Progenitor cell of endocrine pancreas (in vitro differentiated cells): ENCODE data around the gene PTTG1IP. TPM values are rescaled to one million over a fixed set of nuclear protein-coding genes. Genes with fewer than 3 reads are reported as not detected.

ENCODE experiments used
- DNase-seq: peaks from one replicate; pipeline ENCODE4 v3.0.0; 2021; ENCODE audit warnings: low spot score; ENCODE audit not compliant: unreplicated experiment
- H3K27ac Mint-ChIP-seq: 2 replicates; pipeline ENCODE4 v1.8.0; 2021; ENCODE audit warnings: mild to moderate bottlenecking, moderate library complexity, mixed read lengths
- H3K27me3 Mint-ChIP-seq: 2 replicates; pipeline ENCODE4 v1.8.0; 2021; ENCODE audit warnings: mixed read lengths
- H3K36me3 Mint-ChIP-seq: 2 replicates; pipeline ENCODE4 v1.8.0; 2022; ENCODE audit warnings: mixed read lengths; ENCODE audit not compliant: insufficient read depth
- H3K4me1 Mint-ChIP-seq: 2 replicates; pipeline ENCODE4 v1.8.0; 2021; ENCODE audit warnings: low read depth, mixed read lengths
- H3K4me3 Mint-ChIP-seq: 2 replicates; pipeline ENCODE4 v1.8.0; 2021; ENCODE audit warnings: low read depth, mild to moderate bottlenecking, moderate library complexity, mixed read lengths
- H3K9me3 Mint-ChIP-seq: 2 replicates; pipeline ENCODE4 v1.8.0; 2021; ENCODE audit warnings: low read depth, mixed read lengths
- total RNA-seq: library from RNA; stranded (reverse); gene quantifications from 2 replicates; pipeline ENCODE4 v1.2.1, GENCODE V29; 2021
- TF ChIP-seq, protein P1 (sequence below): fragments of 200-600 bp; sonication (generic); IDR thresholded peaks from one replicate; pipeline ENCODE4 v1.5.0; 2021; ENCODE audit warnings: antibody characterized with exemption, mild to moderate bottlenecking; ENCODE audit not compliant: unreplicated experiment

PTTG1IP gene
- total RNA-seq, 1 donor from 2014 or later, result 221 TPM

DNA sequence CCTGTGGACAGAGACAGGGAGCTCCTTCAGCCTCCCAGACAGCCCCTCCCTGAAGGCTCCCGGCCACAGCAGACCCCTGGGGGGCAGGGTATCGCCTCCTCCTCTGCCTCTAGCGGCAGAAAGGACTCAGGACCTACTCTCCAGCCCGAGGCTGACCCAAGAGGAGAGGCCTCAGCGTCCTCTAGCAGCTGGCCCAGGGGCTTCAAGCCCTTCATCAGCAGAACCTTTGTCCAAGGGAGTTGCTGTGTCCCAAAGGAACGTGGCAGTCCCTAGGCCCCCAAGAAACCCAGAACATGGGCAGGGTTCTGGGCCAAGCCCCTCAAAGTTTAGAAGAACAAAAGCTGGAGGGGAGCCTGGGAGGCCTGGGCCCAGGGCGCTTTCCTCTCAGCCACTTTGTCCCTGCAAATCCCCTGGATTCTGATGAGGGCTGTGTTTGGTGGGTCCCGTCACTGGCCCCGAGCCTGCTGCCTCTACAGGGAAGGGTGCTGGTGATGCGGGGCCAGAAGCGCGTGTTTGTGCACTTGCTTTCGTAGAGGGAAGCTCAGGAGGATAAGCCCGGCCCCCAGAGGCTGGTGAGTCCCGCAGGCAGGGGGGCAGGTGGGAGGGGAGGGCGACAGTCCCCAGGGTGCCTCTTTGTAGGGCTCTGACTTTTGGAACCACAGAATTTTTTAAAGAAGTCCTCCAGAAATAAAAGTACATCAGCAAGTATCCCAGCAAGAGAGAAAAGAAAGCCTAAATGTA is 33.9 kb upstream of the PTTG1IP start:
- no peak overlapping the region for H3K4me3 Mint-ChIP-seq
- peaks cover 22% of the 10 kb centered on the region for H3K27me3 Mint-ChIP-seq
- H3K27ac Mint-ChIP-seq, result no peak overlapping the region
- DNase-seq, result no peak
- H3K4me1 Mint-ChIP-seq, result no peaks in the 10 kb centered on the region
- H3K36me3 Mint-ChIP-seq, result no peaks in the 10 kb centered on the region
- H3K9me3 Mint-ChIP-seq, result no peaks in the 10 kb centered on the region
- TF ChIP-seq, protein P1, sequence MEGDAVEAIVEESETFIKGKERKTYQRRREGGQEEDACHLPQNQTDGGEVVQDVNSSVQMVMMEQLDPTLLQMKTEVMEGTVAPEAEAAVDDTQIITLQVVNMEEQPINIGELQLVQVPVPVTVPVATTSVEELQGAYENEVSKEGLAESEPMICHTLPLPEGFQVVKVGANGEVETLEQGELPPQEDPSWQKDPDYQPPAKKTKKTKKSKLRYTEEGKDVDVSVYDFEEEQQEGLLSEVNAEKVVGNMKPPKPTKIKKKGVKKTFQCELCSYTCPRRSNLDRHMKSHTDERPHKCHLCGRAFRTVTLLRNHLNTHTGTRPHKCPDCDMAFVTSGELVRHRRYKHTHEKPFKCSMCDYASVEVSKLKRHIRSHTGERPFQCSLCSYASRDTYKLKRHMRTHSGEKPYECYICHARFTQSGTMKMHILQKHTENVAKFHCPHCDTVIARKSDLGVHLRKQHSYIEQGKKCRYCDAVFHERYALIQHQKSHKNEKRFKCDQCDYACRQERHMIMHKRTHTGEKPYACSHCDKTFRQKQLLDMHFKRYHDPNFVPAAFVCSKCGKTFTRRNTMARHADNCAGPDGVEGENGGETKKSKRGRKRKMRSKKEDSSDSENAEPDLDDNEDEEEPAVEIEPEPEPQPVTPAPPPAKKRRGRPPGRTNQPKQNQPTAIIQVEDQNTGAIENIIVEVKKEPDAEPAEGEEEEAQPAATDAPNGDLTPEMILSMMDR, result no peak

DNA sequence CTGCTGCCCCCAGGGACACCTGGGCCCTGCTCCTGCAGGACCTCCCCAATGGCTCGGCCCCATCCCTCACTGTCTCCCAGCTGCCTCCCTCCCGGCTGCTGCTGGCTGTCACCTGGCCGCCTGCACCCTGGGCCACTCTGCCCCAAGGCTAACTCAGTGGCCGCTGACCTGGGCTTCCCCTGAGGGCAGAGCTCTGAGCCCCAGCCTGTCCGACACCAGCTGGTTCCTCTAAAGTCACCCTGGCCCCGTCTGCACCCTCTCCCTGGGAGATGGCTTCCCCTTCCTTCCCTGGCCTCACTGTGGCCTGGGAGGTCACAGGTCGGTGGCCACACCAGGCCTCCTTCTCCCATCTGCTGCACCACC is 32.2 kb upstream of the PTTG1IP start:
- H3K27ac Mint-ChIP-seq, result no peak overlapping the region
- H3K4me3 Mint-ChIP-seq, result no peak overlapping the region
- no peaks in the 10 kb centered on the region for H3K4me1 Mint-ChIP-seq
- peaks cover 22% of the 10 kb centered on the region for H3K27me3 Mint-ChIP-seq
- no peaks in the 10 kb centered on the region for H3K9me3 Mint-ChIP-seq
- TF ChIP-seq, protein P1, result no peak
- H3K36me3 Mint-ChIP-seq, result no peaks in the 10 kb centered on the region
- DNase-seq, result no peak

GRCh38 chr21:44905016-44905727 is 31.7 kb upstream of the PTTG1IP start:
- Mint-ChIP-seq H3K27me3 (peaks cover 22% of the 10 kb centered on the region), H3K27ac (no peak overlapping the region), H3K9me3 (no peaks in the 10 kb centered on the region), H3K4me3 (no peak overlapping the region), H3K36me3 (no peaks in the 10 kb centered on the region), H3K4me1 (no peaks in the 10 kb centered on the region)
- TF ChIP-seq, protein P1, result no peak
- no peak for DNase-seq

DNA sequence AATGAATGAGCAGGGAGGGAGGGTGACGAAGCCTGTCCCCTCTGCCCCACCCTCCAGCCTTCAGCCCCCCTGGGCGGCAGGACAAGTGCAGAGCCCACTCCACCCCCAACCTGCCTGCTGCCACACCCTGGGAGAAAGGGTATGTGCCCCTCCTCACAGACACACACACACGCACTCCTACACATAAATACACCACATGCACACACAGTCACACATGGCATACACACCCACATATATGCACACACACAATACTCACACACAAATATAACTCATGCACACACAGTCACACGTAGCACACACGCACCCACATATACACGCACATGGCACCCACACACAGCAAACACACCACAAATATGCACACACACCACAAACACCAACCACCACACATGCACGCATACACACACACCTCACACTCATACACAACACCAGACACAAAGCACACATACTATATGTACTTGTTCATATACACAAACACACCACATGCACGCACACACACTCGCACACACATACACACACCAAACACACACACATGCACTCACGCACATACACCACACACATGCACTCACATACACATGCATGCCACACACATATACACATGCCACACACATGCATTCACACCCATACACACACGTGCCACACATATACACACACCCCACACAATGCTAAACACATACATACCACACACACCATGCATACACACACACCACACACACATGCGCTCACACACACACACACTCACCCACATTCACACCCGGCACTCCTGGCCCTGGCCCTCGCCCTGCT is 30.8 kb upstream of the PTTG1IP start:
- Mint-ChIP-seq H3K36me3 (no peaks in the 10 kb centered on the region), H3K27ac (no peak overlapping the region), H3K27me3 (peaks cover 18% of the 10 kb centered on the region), H3K9me3 (no peaks in the 10 kb centered on the region), H3K4me1 (no peaks in the 10 kb centered on the region), H3K4me3 (no peak overlapping the region)
- DNase-seq, result no peak
- TF ChIP-seq, protein P1, result no peak

DNA sequence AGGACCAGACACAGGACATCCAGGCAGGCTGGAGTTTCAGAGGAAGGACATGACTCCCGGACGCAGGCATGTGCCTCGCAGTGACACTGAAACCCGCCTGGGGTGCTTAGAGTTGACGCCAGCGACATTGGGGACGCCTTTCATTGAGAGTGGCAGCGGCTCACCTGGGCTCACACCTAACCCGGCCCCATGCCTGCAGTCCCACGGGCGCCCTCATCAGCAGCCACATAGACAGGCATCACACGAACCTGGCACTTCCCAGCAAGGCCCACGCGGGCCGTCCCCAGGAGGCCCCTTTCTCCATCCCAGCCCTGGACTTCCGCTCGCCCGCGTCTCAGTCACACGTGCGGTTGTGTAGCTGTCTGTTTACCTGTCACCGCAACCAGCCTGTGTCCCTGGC is 30.2 kb upstream of the PTTG1IP start:
- no peak for DNase-seq
- Mint-ChIP-seq H3K4me1 (no peaks in the 10 kb centered on the region), H3K4me3 (no peak overlapping the region), H3K27me3 (peaks cover 12% of the 10 kb centered on the region), H3K9me3 (no peaks in the 10 kb centered on the region), H3K36me3 (no peaks in the 10 kb centered on the region), H3K27ac (no peak overlapping the region)
- TF ChIP-seq, protein P1, result no peak
